HG02610 (cell line): Measurements from ENCODE around the gene PLBD2.

Source experiments
- ATAC-seq: cut with Tn5 transposase; IDR thresholded peaks from one replicate; pipeline ENCODE4 v1.9.1; 2021; ENCODE audit warnings: mild to moderate bottlenecking, moderate library complexity; ENCODE audit not compliant: unreplicated experiment

Gene PLBD2

GRCh38 chr12:113368331-113368730 is 9.9 kb downstream of the PLBD2 start:
- ATAC-seq: no peak

- no peak for ATAC-seq
Observed at GRCh38 chr12:113369391-113369985, 11.1 kb downstream of the PLBD2 start.

GRCh38 chr12:113370923-113371682 is 12.7 kb downstream of the PLBD2 start:
- ATAC-seq: no peak

- no peak for ATAC-seq
Observed at GRCh38 chr12:113371808-113372207, 13.4 kb downstream of the PLBD2 start.

- ATAC-seq: no peak
Observed at GRCh38 chr12:113372371-113372770, 14.0 kb downstream of the PLBD2 start.

- ATAC-seq: no peak
Observed at GRCh38 chr12:113373440-113373839, 15.1 kb downstream of the PLBD2 start.

GRCh38 chr12:113373969-113374368 is 15.6 kb downstream of the PLBD2 start:
- ATAC-seq: no peak

GRCh38 chr12:113374823-113375428 is 16.5 kb downstream of the PLBD2 start:
- ATAC-seq: no peak

- no peak for ATAC-seq
Observed at GRCh38 chr12:113378291-113378690, 19.9 kb downstream of the PLBD2 start.

- ATAC-seq: no peak
Observed at GRCh38 chr12:113381220-113381619, 22.8 kb downstream of the PLBD2 start.

GRCh38 chr12:113382206-113382605 is 23.8 kb downstream of the PLBD2 start:
- ATAC-seq: no peak

GRCh38 chr12:113384778-113385177 is 26.4 kb downstream of the PLBD2 start:
- ATAC-seq: no peak

GRCh38 chr12:113385282-113385882 is 27.0 kb downstream of the PLBD2 start:
- ATAC-seq: no peak

- ATAC-seq: no peak
Observed at GRCh38 chr12:113386866-113387566, 28.6 kb downstream of the PLBD2 start.

GRCh38 chr12:113387631-113388030 is 29.2 kb downstream of the PLBD2 start:
- ATAC-seq: no peak

GRCh38 chr12:113388351-113388750 is 30.0 kb downstream of the PLBD2 start:
- ATAC-seq: no peak

- no peak for ATAC-seq
Observed at GRCh38 chr12:113390064-113391043, 32.0 kb downstream of the PLBD2 start.

- ATAC-seq: no peak
Observed at GRCh38 chr12:113391145-113391544, 32.8 kb downstream of the PLBD2 start.

GRCh38 chr12:113391650-113392337 is 33.4 kb downstream of the PLBD2 start:
- no peak for ATAC-seq
